ENCODE results near the gene KRT4.

The KRT4 gene

GRCh38 chr12:52772772-52773171 is 41.1 kb downstream of the KRT4 start:
- no CpG with 5 or more reads among the region's 3 CpGs for WGBS (ENCODE audit: extremely low coverage, insufficient coverage, insufficient read length)
- no peak overlapping the region for H3K4me2 ChIP-seq (ENCODE audit: low read length)
- H3K4ac ChIP-seq (ENCODE audit: low read depth, low read length) = no peak overlapping the region
- H3K14ac ChIP-seq (ENCODE audit: low read length) = no peak overlapping the region
- H4K12ac ChIP-seq (ENCODE audit: low read depth, low read length) = no peak overlapping the region
- H2AK5ac ChIP-seq (ENCODE audit: low read length) = no peak overlapping the region
- H4K8ac ChIP-seq (ENCODE audit: low read depth, low read length) = no peak overlapping the region
- H3K79me2 ChIP-seq (ENCODE audit: control insufficient read depth, insufficient read depth, low read length, poor library complexity) = no peaks in the 10 kb centered on the region
- H3K18ac ChIP-seq (ENCODE audit: low read length) = no peak overlapping the region
- no peak overlapping the region for H2AFZ ChIP-seq (ENCODE audit: insufficient read depth, low read length, poor library complexity)
- H3K36me3 ChIP-seq (ENCODE audit: control insufficient read depth in 1 of 2, insufficient read depth in 2 of 2, low read length in 2 of 2) = no peaks in the 10 kb centered on the region
- no peak overlapping the region for H3K9ac ChIP-seq (ENCODE audit: low read length)
- H3K27me3 ChIP-seq (ENCODE audit: insufficient read depth, low read length) = peaks cover 4% of the 10 kb centered on the region
- H3K23ac ChIP-seq (ENCODE audit: low read length) = no peak overlapping the region
- H4K91ac ChIP-seq (ENCODE audit: low read depth, low read length) = no peak overlapping the region
- H3K4me1 ChIP-seq (ENCODE audit: control insufficient read depth in 1 of 2, insufficient read depth in 2 of 2, low read length in 2 of 2) = peaks cover 7 to 8% of the 10 kb centered on the region in 2 experiments
- H3K79me1 ChIP-seq (ENCODE audit: low read length) = no peaks in the 10 kb centered on the region
- no peak overlapping the region for H3K4me3 ChIP-seq (ENCODE audit: low read depth, low read length)
- no peak overlapping the region for H2BK12ac ChIP-seq (ENCODE audit: low read length)
- no peak overlapping the region for H2BK120ac ChIP-seq (ENCODE audit: insufficient read depth, low read length, poor library complexity)
- no peak overlapping the region for H2BK5ac ChIP-seq (ENCODE audit: low read depth, low read length, poor library complexity)
- H3K27ac ChIP-seq (ENCODE audit: low read depth, low read length) = no peak overlapping the region
- peaks cover 6% of the 10 kb centered on the region for H3K9me3 ChIP-seq (ENCODE audit: insufficient read depth, low read depth, low read length)
- no peak for DNase-seq

DNA sequence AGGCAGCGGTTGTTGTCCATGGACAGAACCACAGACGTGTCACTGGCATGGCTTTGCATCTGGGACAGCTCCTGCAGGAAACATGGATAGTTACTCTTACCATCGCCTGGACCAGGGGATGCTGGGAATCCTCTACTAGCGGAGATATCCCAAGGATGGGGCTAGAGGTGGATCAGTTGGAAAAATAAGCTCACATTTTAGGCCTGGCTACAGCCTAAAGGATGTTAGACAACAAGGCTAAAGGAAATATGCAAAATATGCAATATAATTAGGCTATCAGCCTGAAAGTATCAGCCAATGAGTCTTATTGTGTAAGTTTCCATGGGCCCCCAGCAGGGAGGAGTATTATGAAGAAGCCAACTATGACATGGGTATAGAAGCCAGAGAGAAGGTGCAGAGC is 41.7 kb downstream of the KRT4 start:
- WGBS (ENCODE audit: extremely low coverage, insufficient coverage, insufficient read length) = no CpG with 5 or more reads among the region's 4 CpGs

GRCh38 chr12:52771505-52771904 is 42.4 kb downstream of the KRT4 start:
- no peaks in the 10 kb centered on the region for H3K79me1 ChIP-seq (ENCODE audit: low read length)

More for the DNA sequence above, 41.7 kb downstream of the KRT4 start:
- H3K4me1 ChIP-seq (ENCODE audit: control insufficient read depth in 1 of 2, insufficient read depth in 2 of 2, low read length in 2 of 2) = peaks cover 7 to 8% of the 10 kb centered on the region in 2 experiments
- no peak overlapping the region for H4K8ac ChIP-seq (ENCODE audit: low read depth, low read length)
- no peaks in the 10 kb centered on the region for H3K36me3 ChIP-seq (ENCODE audit: control insufficient read depth in 1 of 2, insufficient read depth in 2 of 2, low read length in 2 of 2)
- no peak overlapping the region for H2BK12ac ChIP-seq (ENCODE audit: low read length)
- H3K4me2 ChIP-seq (ENCODE audit: low read length) = no peak overlapping the region
- H2AFZ ChIP-seq (ENCODE audit: insufficient read depth, low read length, poor library complexity) = no peak overlapping the region
- no peak overlapping the region for H3K18ac ChIP-seq (ENCODE audit: low read length)
- H2AK5ac ChIP-seq (ENCODE audit: low read length) = no peak overlapping the region
- DNase-seq = no peak
- peaks cover 4% of the 10 kb centered on the region for H3K27me3 ChIP-seq (ENCODE audit: insufficient read depth, low read length)
- H4K12ac ChIP-seq (ENCODE audit: low read depth, low read length) = no peak overlapping the region
- H3K14ac ChIP-seq (ENCODE audit: low read length) = no peak overlapping the region
- no peak overlapping the region for H3K4ac ChIP-seq (ENCODE audit: low read depth, low read length)
- no peak overlapping the region for H3K23ac ChIP-seq (ENCODE audit: low read length)
- H3K27ac ChIP-seq (ENCODE audit: low read depth, low read length) = no peak overlapping the region
- H2BK5ac ChIP-seq (ENCODE audit: low read depth, low read length, poor library complexity) = no peak overlapping the region
- no peak overlapping the region for H2BK120ac ChIP-seq (ENCODE audit: insufficient read depth, low read length, poor library complexity)
- no peak overlapping the region for H4K91ac ChIP-seq (ENCODE audit: low read depth, low read length)
- H3K9me3 ChIP-seq (ENCODE audit: insufficient read depth, low read depth, low read length) = peaks cover 6% of the 10 kb centered on the region
- H3K79me1 ChIP-seq (ENCODE audit: low read length) = no peaks in the 10 kb centered on the region
- H3K9ac ChIP-seq (ENCODE audit: low read length) = no peak overlapping the region
- no peaks in the 10 kb centered on the region for H3K79me2 ChIP-seq (ENCODE audit: control insufficient read depth, insufficient read depth, low read length, poor library complexity)
- H3K4me3 ChIP-seq (ENCODE audit: low read depth, low read length) = no peak overlapping the region

GRCh38 chr12:52771088-52771487 is 42.8 kb downstream of the KRT4 start:
- no peak overlapping the region for H3K4ac ChIP-seq (ENCODE audit: low read depth, low read length)
- no peaks in the 10 kb centered on the region for H3K79me1 ChIP-seq (ENCODE audit: low read length)
- no peak overlapping the region for H4K91ac ChIP-seq (ENCODE audit: low read depth, low read length)
- no peak overlapping the region for H3K4me3 ChIP-seq (ENCODE audit: low read depth, low read length)
- H2AK5ac ChIP-seq (ENCODE audit: low read length) = no peak overlapping the region
- no peak overlapping the region for H4K8ac ChIP-seq (ENCODE audit: low read depth, low read length)
- no peak overlapping the region for H3K14ac ChIP-seq (ENCODE audit: low read length)
- H3K4me2 ChIP-seq (ENCODE audit: low read length) = no peak overlapping the region
- H3K27ac ChIP-seq (ENCODE audit: low read depth, low read length) = no peak overlapping the region
- no peak overlapping the region for H2BK5ac ChIP-seq (ENCODE audit: low read depth, low read length, poor library complexity)
- peaks cover 4% of the 10 kb centered on the region for H3K27me3 ChIP-seq (ENCODE audit: insufficient read depth, low read length)
- H3K18ac ChIP-seq (ENCODE audit: low read length) = no peak overlapping the region
- no peak overlapping the region for H3K23ac ChIP-seq (ENCODE audit: low read length)
- no peaks in the 10 kb centered on the region for H3K36me3 ChIP-seq (ENCODE audit: control insufficient read depth in 1 of 2, insufficient read depth in 2 of 2, low read length in 2 of 2)
- no peak overlapping the region for H2BK12ac ChIP-seq (ENCODE audit: low read length)
- WGBS (ENCODE audit: extremely low coverage, insufficient coverage, insufficient read length) = no CpG with 5 or more reads among the region's 6 CpGs
- H2BK120ac ChIP-seq (ENCODE audit: insufficient read depth, low read length, poor library complexity) = no peak overlapping the region
- no peak overlapping the region for H3K9ac ChIP-seq (ENCODE audit: low read length)
- no peak for DNase-seq
- H3K79me2 ChIP-seq (ENCODE audit: control insufficient read depth, insufficient read depth, low read length, poor library complexity) = no peaks in the 10 kb centered on the region
- peaks cover 7 to 8% of the 10 kb centered on the region in 2 experiments for H3K4me1 ChIP-seq (ENCODE audit: control insufficient read depth in 1 of 2, insufficient read depth in 2 of 2, low read length in 2 of 2)
- no peak overlapping the region for H4K12ac ChIP-seq (ENCODE audit: low read depth, low read length)
- peaks cover 6% of the 10 kb centered on the region for H3K9me3 ChIP-seq (ENCODE audit: insufficient read depth, low read depth, low read length)
- no peak overlapping the region for H2AFZ ChIP-seq (ENCODE audit: insufficient read depth, low read length, poor library complexity)

More at GRCh38 chr12:52771505-52771904, 42.4 kb downstream of the KRT4 start:
- DNase-seq = peak in 1 of 2 donors; percentile 4
- H3K27ac ChIP-seq (ENCODE audit: low read depth, low read length) = no peak overlapping the region
- peaks cover 7 to 8% of the 10 kb centered on the region in 2 experiments for H3K4me1 ChIP-seq (ENCODE audit: control insufficient read depth in 1 of 2, insufficient read depth in 2 of 2, low read length in 2 of 2)
- H2BK12ac ChIP-seq (ENCODE audit: low read length) = no peak overlapping the region
- no peak overlapping the region for H2BK5ac ChIP-seq (ENCODE audit: low read depth, low read length, poor library complexity)
- H2AK5ac ChIP-seq (ENCODE audit: low read length) = no peak overlapping the region
- H4K12ac ChIP-seq (ENCODE audit: low read depth, low read length) = no peak overlapping the region
- H3K79me2 ChIP-seq (ENCODE audit: control insufficient read depth, insufficient read depth, low read length, poor library complexity) = no peaks in the 10 kb centered on the region
- no peak overlapping the region for H3K4me3 ChIP-seq (ENCODE audit: low read depth, low read length)
- WGBS (ENCODE audit: extremely low coverage, insufficient coverage, insufficient read length) = no CpG with 5 or more reads among the region's 4 CpGs
- H4K8ac ChIP-seq (ENCODE audit: low read depth, low read length) = no peak overlapping the region
- no peak overlapping the region for H3K18ac ChIP-seq (ENCODE audit: low read length)
- H3K4ac ChIP-seq (ENCODE audit: low read depth, low read length) = no peak overlapping the region
- no peak overlapping the region for H2BK120ac ChIP-seq (ENCODE audit: insufficient read depth, low read length, poor library complexity)
- no peak overlapping the region for H2AFZ ChIP-seq (ENCODE audit: insufficient read depth, low read length, poor library complexity)
- peaks cover 6% of the 10 kb centered on the region for H3K9me3 ChIP-seq (ENCODE audit: insufficient read depth, low read depth, low read length)
- no peak overlapping the region for H3K14ac ChIP-seq (ENCODE audit: low read length)
- no peak overlapping the region for H4K91ac ChIP-seq (ENCODE audit: low read depth, low read length)
- H3K36me3 ChIP-seq (ENCODE audit: control insufficient read depth in 1 of 2, insufficient read depth in 2 of 2, low read length in 2 of 2) = no peaks in the 10 kb centered on the region
- H3K4me2 ChIP-seq (ENCODE audit: low read length) = no peak overlapping the region
- no peak overlapping the region for H3K9ac ChIP-seq (ENCODE audit: low read length)
- peaks cover 4% of the 10 kb centered on the region for H3K27me3 ChIP-seq (ENCODE audit: insufficient read depth, low read length)
- no peak overlapping the region for H3K23ac ChIP-seq (ENCODE audit: low read length)
